MM.1S (cell line): ENCODE measurements around the gene TDRD5.

Experiments used
- CTCF ChIP-seq: fragments of 300-600 bp; sonication (generic); IDR thresholded peaks from 2 replicates; pipeline ENCODE4 v1.5.1; 2016; ENCODE audit warnings: antibody characterized with exemption, low read length, mixed read lengths
- EZH2 ChIP-seq: fragments of 300-600 bp; sonication (generic); optimal IDR thresholded peaks from 2 replicates; pipeline ENCODE3; 2017; ENCODE audit warnings: low read depth, mild to moderate bottlenecking, antibody characterized with exemption, low read length, mixed read lengths

GRCh38 chr1:179589509-179589908 is 2.1 kb upstream of the TDRD5 start:
- TF ChIP-seq CTCF (no peak), EZH2 (no peak)
